OCI-LY7 (cell line): ENCODE data around the gene GLYR1. TPM values are rescaled to one million over a fixed set of nuclear protein-coding genes. Genes with fewer than 3 reads are reported as not detected.

Experiments used
- BruUV-seq: library from RNA; stranded (reverse); fragments of 400-500 nt; replicated peaks from 2 replicates; lab custom pipeline; 2021; lab: Mats Ljungman, UMichigan
- CTCF ChIA-PET: fragments of 300-600 bp; sonication (Branson Sonifier 250); formaldehyde crosslinking; loops from one replicate; lab custom pipeline; 2022; ENCODE audit warnings: antibody characterized with exemption; ENCODE audit not compliant: unreplicated experiment; lab: Charles Lee
- POLR2A ChIA-PET: fragments of 300-600 bp; sonication (Branson Sonifier 250); formaldehyde crosslinking; loops from one replicate; lab custom pipeline; 2022; ENCODE audit warnings: antibody characterized with exemption; lab: Charles Lee
- DNase-seq: peaks from one replicate; pipeline ENCODE4 v3.0.0-alpha.2; 2015; ENCODE audit warnings: low spot score
- H2AFZ ChIP-seq: fragments of 200-600 bp; sonication (generic), shearing (Covaris generic); 2 replicates; pipeline ENCODE4 v1.6.1; 2014; ENCODE audit warnings: mild to moderate bottlenecking, antibody characterized with exemption, low read length, moderate library complexity
- H3K27ac ChIP-seq: fragments of 200-600 bp; sonication (generic); 2 replicates; pipeline ENCODE4 v1.5.1; 2014; ENCODE audit warnings: mixed run types, low read depth, mild to moderate bottlenecking, moderate library complexity, low read length, inconsistent platforms; ENCODE audit not compliant: poor library complexity, severe bottlenecking
- H3K36me3 ChIP-seq: fragments of 200-600 bp; sonication (generic); 2 replicates; pipeline ENCODE4 v1.6.1; 2014; ENCODE audit warnings: mild to moderate bottlenecking, antibody characterized with exemption, low read length, moderate library complexity, mixed read lengths; ENCODE audit not compliant: insufficient read depth
- H3K4me1 ChIP-seq: fragments of 200-600 bp; sonication (generic); 2 replicates; pipeline ENCODE4 v1.5.1; 2014; ENCODE audit warnings: mild to moderate bottlenecking, low read length; ENCODE audit not compliant: insufficient read depth, poor library complexity, severe bottlenecking
- H3K4me2 ChIP-seq: fragments of 200-600 bp; sonication (generic); 2 replicates; pipeline ENCODE4 v1.6.1; 2014; ENCODE audit warnings: mild to moderate bottlenecking, low read length
- H3K4me3 ChIP-seq: fragments of 200-600 bp; sonication (generic); 2 replicates; pipeline ENCODE4 v1.5.1; 2014; ENCODE audit warnings: mild to moderate bottlenecking, low read depth, low read length; ENCODE audit not compliant: poor library complexity, severe bottlenecking
- H3K79me2 ChIP-seq: fragments of 200-600 bp; sonication (generic); 2 replicates; pipeline ENCODE4 v1.6.1; 2016; ENCODE audit warnings: low read depth, mild to moderate bottlenecking, low read length, moderate library complexity, mixed read lengths; ENCODE audit not compliant: insufficient read depth
- H3K9me2 ChIP-seq: fragments of 200-600 bp; sonication (generic); 2 replicates; pipeline ENCODE4 v1.6.1; 2016; ENCODE audit warnings: mild to moderate bottlenecking, low read length, mixed read lengths; ENCODE audit not compliant: insufficient read depth
- H3K9me3 ChIP-seq: fragments of 200-600 bp; sonication (generic); 2 replicates; pipeline ENCODE4 v1.6.1; 2014; ENCODE audit warnings: mild to moderate bottlenecking, mixed run types, low read length, mixed read lengths
- H4K20me1 ChIP-seq: fragments of 200-600 bp; sonication (generic); 2 replicates; pipeline ENCODE4 v1.6.1; 2014; ENCODE audit warnings: mild to moderate bottlenecking, antibody characterized with exemption, low read length, moderate library complexity, mixed read lengths; ENCODE audit not compliant: insufficient read depth
- EZH2phosphoT487 ChIP-seq: fragments of 200-600 bp; sonication (generic); IDR thresholded peaks from 2 replicates; pipeline ENCODE4 v1.6.1; 2018; ENCODE audit warnings: low read depth, borderline replicate concordance, mild to moderate bottlenecking, mixed run types, antibody characterized with exemption, low read length, moderate library complexity, mixed read lengths
- intact Hi-C: fragments of 100-400 bp; cut with micrococcal nuclease; formaldehyde crosslinking; loops from one replicate; pipeline ENCODE4 v1.10.0; 2022; ENCODE audit not compliant: unreplicated experiment
- total RNA-seq, 2 experiments: library from RNA; depleted of rRNA in 1 of 2; stranded (reverse); fragments of >200 nt in 1 of 2; shearing (Covaris generic) in 1 of 2; gene quantifications; 2 replicates each; pipeline ENCODE4 v1.2.3, GENCODE V29; 2014 to 2022
- TF ChIP-seq, protein P1 (sequence below): fragments of 200-600 bp; sonication (generic); conservative IDR thresholded peaks from 2 replicates; pipeline ENCODE4 v1.5.1; 2014; ENCODE audit warnings: mild to moderate bottlenecking, antibody characterized with exemption, low read length, moderate library complexity, mixed read lengths

Gene GLYR1
- total RNA-seq, 2 experiments from 2014 or later = 48.4 to 113 TPM

GRCh38 chr16:4797805-4798252, 49.3 kb downstream of the GLYR1 start:
- H3K4me2 ChIP-seq = no peak overlapping the region
- no peak overlapping the region for H2AFZ ChIP-seq
- H3K4me3 ChIP-seq = no peak overlapping the region
- DNase-seq = no peak
- H3K9me2 ChIP-seq = no peaks in the 10 kb centered on the region
- BruUV-seq = no TSS peak
- peaks cover 14% of the 10 kb centered on the region for H3K4me1 ChIP-seq
- no peaks in the 10 kb centered on the region for H3K9me3 ChIP-seq
- TF ChIP-seq, protein P1, sequence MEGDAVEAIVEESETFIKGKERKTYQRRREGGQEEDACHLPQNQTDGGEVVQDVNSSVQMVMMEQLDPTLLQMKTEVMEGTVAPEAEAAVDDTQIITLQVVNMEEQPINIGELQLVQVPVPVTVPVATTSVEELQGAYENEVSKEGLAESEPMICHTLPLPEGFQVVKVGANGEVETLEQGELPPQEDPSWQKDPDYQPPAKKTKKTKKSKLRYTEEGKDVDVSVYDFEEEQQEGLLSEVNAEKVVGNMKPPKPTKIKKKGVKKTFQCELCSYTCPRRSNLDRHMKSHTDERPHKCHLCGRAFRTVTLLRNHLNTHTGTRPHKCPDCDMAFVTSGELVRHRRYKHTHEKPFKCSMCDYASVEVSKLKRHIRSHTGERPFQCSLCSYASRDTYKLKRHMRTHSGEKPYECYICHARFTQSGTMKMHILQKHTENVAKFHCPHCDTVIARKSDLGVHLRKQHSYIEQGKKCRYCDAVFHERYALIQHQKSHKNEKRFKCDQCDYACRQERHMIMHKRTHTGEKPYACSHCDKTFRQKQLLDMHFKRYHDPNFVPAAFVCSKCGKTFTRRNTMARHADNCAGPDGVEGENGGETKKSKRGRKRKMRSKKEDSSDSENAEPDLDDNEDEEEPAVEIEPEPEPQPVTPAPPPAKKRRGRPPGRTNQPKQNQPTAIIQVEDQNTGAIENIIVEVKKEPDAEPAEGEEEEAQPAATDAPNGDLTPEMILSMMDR = no peak
- no peak for TF ChIP-seq EZH2phosphoT487
- no peaks in the 10 kb centered on the region for H3K79me2 ChIP-seq
- H4K20me1 ChIP-seq = no peaks in the 10 kb centered on the region
- ChIA-PET POLR2A (no interaction called here), CTCF (no interaction called here)
- no peak overlapping the region for H3K27ac ChIP-seq
- H3K36me3 ChIP-seq = no peaks in the 10 kb centered on the region
- intact Hi-C loops = no loop called here

GRCh38 chr16:4796982-4797804, 49.9 kb downstream of the GLYR1 start:
- H3K4me3 ChIP-seq = no peak overlapping the region
- CTCF ChIA-PET = no interaction called here

More at GRCh38 chr16:4796982-4797804, 49.9 kb downstream of the GLYR1 start:
- POLR2A ChIA-PET = no interaction called here
- DNase-seq = no peak
- intact Hi-C loops = no loop called here
- Histone ChIP-seq H2AFZ (no peak overlapping the region), H4K20me1 (no peaks in the 10 kb centered on the region), H3K36me3 (no peaks in the 10 kb centered on the region), H3K79me2 (no peaks in the 10 kb centered on the region), H3K4me1 (peaks cover 14% of the 10 kb centered on the region), H3K27ac (no peak overlapping the region), H3K4me2 (no peak overlapping the region), H3K9me2 (no peaks in the 10 kb centered on the region), H3K9me3 (no peaks in the 10 kb centered on the region)
- TF ChIP-seq, protein P1 = no peak
- TF ChIP-seq EZH2phosphoT487 = no peak
- BruUV-seq = no TSS peak
